Measurements from ENCODE around the gene DDX51.

Gene DDX51

DNA sequence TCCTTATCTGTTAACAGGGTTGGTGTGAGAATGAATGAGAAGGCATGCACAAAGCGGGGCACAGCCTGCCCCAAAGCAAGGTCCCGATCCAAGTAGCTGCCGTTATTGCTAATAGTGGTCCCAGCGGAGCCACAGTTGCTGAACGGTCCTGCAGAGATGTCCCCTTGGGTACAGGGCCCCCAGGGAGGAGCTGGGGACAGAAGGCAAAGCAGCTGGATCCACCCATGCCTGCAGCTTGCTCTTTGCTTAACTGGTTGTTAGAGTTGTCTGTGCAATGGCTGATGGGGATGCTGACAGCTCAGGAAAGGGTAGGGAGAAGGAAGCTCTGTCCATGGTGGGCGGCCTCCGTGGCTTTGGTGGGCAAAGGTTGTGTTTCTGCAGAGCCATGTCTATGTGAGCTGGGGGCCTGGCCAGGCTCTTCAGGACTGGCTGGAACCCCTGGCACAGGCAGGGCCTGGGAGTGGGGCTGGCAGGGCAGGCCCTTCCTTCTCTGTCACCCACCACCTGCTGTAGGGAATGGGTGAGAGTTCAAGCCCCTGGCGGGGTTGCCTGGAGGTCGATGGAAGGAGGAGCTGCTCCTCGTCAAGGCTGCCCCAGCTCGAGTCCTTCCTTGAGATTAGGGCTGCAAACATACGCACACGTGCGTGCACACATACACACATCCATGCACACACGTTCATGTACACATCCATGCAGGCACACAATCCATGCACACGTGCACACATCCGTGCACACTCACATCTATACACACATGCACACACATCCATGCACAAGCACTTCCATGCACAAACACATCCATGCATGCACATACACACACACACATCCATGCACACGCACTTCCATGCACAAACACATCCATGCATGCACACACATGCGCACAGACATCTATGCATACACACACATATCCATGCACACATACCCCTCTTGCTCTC lies 35.6 kb upstream of the DDX51 start:
- TF ChIP-seq, protein P1, sequence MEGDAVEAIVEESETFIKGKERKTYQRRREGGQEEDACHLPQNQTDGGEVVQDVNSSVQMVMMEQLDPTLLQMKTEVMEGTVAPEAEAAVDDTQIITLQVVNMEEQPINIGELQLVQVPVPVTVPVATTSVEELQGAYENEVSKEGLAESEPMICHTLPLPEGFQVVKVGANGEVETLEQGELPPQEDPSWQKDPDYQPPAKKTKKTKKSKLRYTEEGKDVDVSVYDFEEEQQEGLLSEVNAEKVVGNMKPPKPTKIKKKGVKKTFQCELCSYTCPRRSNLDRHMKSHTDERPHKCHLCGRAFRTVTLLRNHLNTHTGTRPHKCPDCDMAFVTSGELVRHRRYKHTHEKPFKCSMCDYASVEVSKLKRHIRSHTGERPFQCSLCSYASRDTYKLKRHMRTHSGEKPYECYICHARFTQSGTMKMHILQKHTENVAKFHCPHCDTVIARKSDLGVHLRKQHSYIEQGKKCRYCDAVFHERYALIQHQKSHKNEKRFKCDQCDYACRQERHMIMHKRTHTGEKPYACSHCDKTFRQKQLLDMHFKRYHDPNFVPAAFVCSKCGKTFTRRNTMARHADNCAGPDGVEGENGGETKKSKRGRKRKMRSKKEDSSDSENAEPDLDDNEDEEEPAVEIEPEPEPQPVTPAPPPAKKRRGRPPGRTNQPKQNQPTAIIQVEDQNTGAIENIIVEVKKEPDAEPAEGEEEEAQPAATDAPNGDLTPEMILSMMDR (IDR thresholded peaks at IDR 0.05): no peak

GRCh38 chr12:132178801-132179401 lies 34.8 kb upstream of the DDX51 start:
- H3K36me3 Mint-ChIP-seq (ENCODE audit: low read depth): no peaks in the 10 kb centered on the region
- H3K9me3 Mint-ChIP-seq: no peaks in the 10 kb centered on the region
- peaks cover 37% of the 10 kb centered on the region for H3K27me3 Mint-ChIP-seq (ENCODE audit: low read depth, poor library complexity)
- TF ChIP-seq, protein P1 (IDR thresholded peaks at IDR 0.05): no peak
- DNase-seq: no peak
- H3K4me1 Mint-ChIP-seq: peaks cover 39% of the 10 kb centered on the region
- peak overlapping the region; percentile 39 for H3K4me3 Mint-ChIP-seq
- no peak overlapping the region for H3K27ac Mint-ChIP-seq

More for the DNA sequence above, 35.6 kb upstream of the DDX51 start:
- DNase-seq: no peak
- no peaks in the 10 kb centered on the region for H3K36me3 Mint-ChIP-seq (ENCODE audit: low read depth)
- peaks cover 40% of the 10 kb centered on the region for H3K27me3 Mint-ChIP-seq (ENCODE audit: low read depth, poor library complexity)
- H3K4me3 Mint-ChIP-seq: no peak overlapping the region
- peaks cover 34% of the 10 kb centered on the region for H3K4me1 Mint-ChIP-seq
- H3K9me3 Mint-ChIP-seq: no peaks in the 10 kb centered on the region
- no peak overlapping the region for H3K27ac Mint-ChIP-seq

- H3K27ac Mint-ChIP-seq: no peak overlapping the region
Observed at GRCh38 chr12:132178316-132178715, 34.2 kb upstream of the DDX51 start.

DNA sequence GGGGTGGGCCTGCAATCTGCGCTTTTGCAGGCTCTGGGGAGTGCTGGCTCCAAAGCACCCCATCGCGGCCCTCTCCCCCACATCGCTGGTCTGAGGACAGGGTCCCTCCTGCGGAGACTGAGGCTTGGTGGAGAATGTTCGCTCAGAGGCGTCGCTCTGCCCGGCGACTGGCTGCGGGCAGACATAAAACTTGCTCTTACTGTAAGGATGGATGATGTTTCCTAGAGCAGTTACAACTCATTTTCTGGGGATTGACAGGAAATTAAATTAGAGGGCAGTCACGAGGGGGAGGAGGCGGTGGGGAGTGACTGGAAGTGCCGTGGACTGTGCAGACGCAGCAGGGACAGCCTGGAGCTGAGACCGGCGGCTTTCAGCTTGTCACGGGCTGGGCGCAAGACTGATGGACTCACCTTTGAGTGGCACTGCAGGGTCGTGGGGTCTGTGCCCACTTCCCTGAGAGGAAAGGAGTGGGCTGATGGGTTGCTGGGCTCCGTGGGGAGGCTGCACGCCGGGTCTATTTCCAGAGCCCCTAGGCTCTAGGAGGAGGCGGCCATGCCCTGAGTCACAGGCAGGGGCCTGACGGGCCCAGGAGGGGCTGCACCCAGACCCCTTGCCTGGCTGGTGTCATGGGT lies 32.9 kb upstream of the DDX51 start:
- no peak overlapping the region for H3K4me3 Mint-ChIP-seq
- H3K36me3 Mint-ChIP-seq (ENCODE audit: low read depth): no peaks in the 10 kb centered on the region
- H3K9me3 Mint-ChIP-seq: no peaks in the 10 kb centered on the region
- H3K4me1 Mint-ChIP-seq: peaks cover 51% of the 10 kb centered on the region
- H3K27ac Mint-ChIP-seq: no peak overlapping the region
- TF ChIP-seq, protein P1 (IDR thresholded peaks at IDR 0.05): no peak
- peaks cover 22% of the 10 kb centered on the region for H3K27me3 Mint-ChIP-seq (ENCODE audit: low read depth, poor library complexity)
- DNase-seq: no peak

More at GRCh38 chr12:132178316-132178715, 34.2 kb upstream of the DDX51 start:
- peaks cover 39% of the 10 kb centered on the region for H3K4me1 Mint-ChIP-seq
- peak overlapping the region; percentile 17 for H3K4me3 Mint-ChIP-seq
- H3K27me3 Mint-ChIP-seq (ENCODE audit: low read depth, poor library complexity): peaks cover 31% of the 10 kb centered on the region
- H3K36me3 Mint-ChIP-seq (ENCODE audit: low read depth): no peaks in the 10 kb centered on the region
- H3K9me3 Mint-ChIP-seq: no peaks in the 10 kb centered on the region
- TF ChIP-seq, protein P1 (IDR thresholded peaks at IDR 0.05): no peak
- DNase-seq: no peak

DNA sequence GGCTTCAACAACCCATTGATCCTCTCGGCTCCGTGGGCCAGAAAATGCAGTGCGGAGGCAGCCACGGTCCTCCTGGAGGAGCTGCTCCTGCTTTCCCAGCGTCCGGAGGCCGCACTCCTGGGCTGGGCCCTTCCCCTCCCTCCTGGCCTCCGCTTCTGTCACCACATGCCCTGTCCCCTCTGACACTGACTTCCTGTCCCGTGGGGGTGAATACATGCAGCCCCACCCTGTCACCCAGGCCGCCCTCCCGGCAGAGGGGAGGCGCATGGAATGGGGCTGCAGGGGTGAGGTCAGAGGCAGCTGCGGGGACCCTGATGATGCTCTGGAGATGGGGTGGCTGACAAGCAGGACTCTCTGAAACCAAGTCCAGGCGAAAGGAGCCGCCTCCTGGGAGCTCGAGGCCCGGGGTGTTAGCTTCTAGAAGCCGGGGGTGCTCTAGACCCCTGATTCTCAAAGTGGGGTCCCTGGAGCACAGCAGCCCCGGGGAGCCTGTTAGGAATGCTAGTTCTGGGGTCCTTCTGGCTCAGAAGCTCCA lies 32.3 kb upstream of the DDX51 start:
- Mint-ChIP-seq H3K9me3 (no peaks in the 10 kb centered on the region), H3K27me3 (ENCODE audit: low read depth, poor library complexity) (peaks cover 19% of the 10 kb centered on the region), H3K4me1 (peaks cover 55% of the 10 kb centered on the region), H3K4me3 (no peak overlapping the region), H3K36me3 (ENCODE audit: low read depth) (no peaks in the 10 kb centered on the region), H3K27ac (no peak overlapping the region)
- DNase-seq: no peak
- TF ChIP-seq, protein P1 (IDR thresholded peaks at IDR 0.05): no peak

Measured in nephron progenitor cell (in vitro differentiated cells).